ENCODE data around the gene C21orf91. TPM values are rescaled to one million over a fixed set of nuclear protein-coding genes. Genes with fewer than 3 reads are reported as not detected.

Gene C21orf91
- total and polyA plus RNA-seq, 8 donors, result under 0.01 to 50.9 (median 4.4) TPM

GRCh38 chr21:17746920-17747319 is 72.2 kb downstream of the C21orf91 start:
- H3K27ac ChIP-seq, result no peak overlapping the region
- no peaks in the 10 kb centered on the region for H3K27me3 ChIP-seq
- H3K4me1 ChIP-seq, result no peaks in the 10 kb centered on the region
- intact Hi-C loops (cut with DNase I; ENCODE audit: low total_unique reads), result loop anchor here (10.0 kb wide), 1 partner anchor 78 kb away; no protein-coding TSS in a partner anchor
- H3K36me3 ChIP-seq, result no peaks in the 10 kb centered on the region
- WGBS, 5 donors, result 47 to 60% (median 51%) methylated on average over 2 of the region's 2 CpGs
- no peak overlapping the region for H3K4me3 ChIP-seq
- TF ChIP-seq EP300 (IDR thresholded peaks at IDR 0.05) (no peak), POLR2AphosphoS5 (IDR thresholded peaks at IDR 0.05) (no peak), CTCF (IDR thresholded peaks at IDR 0.05) (no peak), POLR2A (IDR thresholded peaks at IDR 0.05) (no peak)
- H3K9me3 ChIP-seq, result peaks cover 0 to 7% (median 3%) of the 10 kb centered on the region in 4 donors
- no peak for DNase-seq

- Histone ChIP-seq H3K36me3 (no peaks in the 10 kb centered on the region), H3K4me1 (no peaks in the 10 kb centered on the region), H3K4me3 (no peak overlapping the region), H3K9me3 (peaks cover 0 to 7% (median 3%) of the 10 kb centered on the region in 4 donors), H3K27me3 (no peaks in the 10 kb centered on the region), H3K27ac (no peak overlapping the region)
- intact Hi-C loops (cut with DNase I; ENCODE audit: low total_unique reads), result loop anchor here (10.0 kb wide), 1 partner anchor 80 kb away; no protein-coding TSS in a partner anchor
- 73 to 84% (median 77%) methylated on average over 6 of the region's 6 CpGs for WGBS, 5 donors
- TF ChIP-seq POLR2A (IDR thresholded peaks at IDR 0.05), result no peak
- TF ChIP-seq POLR2AphosphoS5 (IDR thresholded peaks at IDR 0.05), result no peak
- TF ChIP-seq EP300 (IDR thresholded peaks at IDR 0.05), result no peak
- no peak for TF ChIP-seq CTCF (IDR thresholded peaks at IDR 0.05)
- no peak for DNase-seq
These were observed 74.1 kb downstream of the C21orf91 start for GRCh38 chr21:17745086-17745485.

GRCh38 chr21:17742940-17743592 is 76.1 kb downstream of the C21orf91 start:
- no peak for TF ChIP-seq CTCF (IDR thresholded peaks at IDR 0.05)
- TF ChIP-seq POLR2AphosphoS5 (IDR thresholded peaks at IDR 0.05), result no peak
- no peak for TF ChIP-seq POLR2A (IDR thresholded peaks at IDR 0.05)
- no peak for TF ChIP-seq EP300 (IDR thresholded peaks at IDR 0.05)
- intact Hi-C loops (cut with DNase I; ENCODE audit: low total_unique reads), result loop anchor here (10.0 kb wide), 1 partner anchor 82 kb away; no protein-coding TSS in a partner anchor
- H3K27ac ChIP-seq, result no peak overlapping the region
- WGBS, 5 donors, result 69 to 94% (median 88%) methylated on average over 2 of the region's 2 CpGs
- peaks cover 0 to 2% (median 0%) of the 10 kb centered on the region in 4 donors for H3K4me1 ChIP-seq
- DNase-seq, result no peak
- no peaks in the 10 kb centered on the region for H3K27me3 ChIP-seq
- peaks cover 0 to 7% (median 0%) of the 10 kb centered on the region in 4 donors for H3K9me3 ChIP-seq
- H3K4me3 ChIP-seq, result no peak overlapping the region
- no peaks in the 10 kb centered on the region for H3K36me3 ChIP-seq

GRCh38 chr21:17742181-17742580 is 77.0 kb downstream of the C21orf91 start:
- intact Hi-C loops (cut with DNase I; ENCODE audit: low total_unique reads), result loop anchor here (10.0 kb wide), 1 partner anchor 83 kb away; no protein-coding TSS in a partner anchor
- no peak overlapping the region for H3K27ac ChIP-seq
- H3K4me3 ChIP-seq, result no peak overlapping the region
- peaks cover 0 to 5% (median 0%) of the 10 kb centered on the region in 4 donors for H3K4me1 ChIP-seq
- peaks cover 0 to 7% (median 0%) of the 10 kb centered on the region in 4 donors for H3K9me3 ChIP-seq
- H3K36me3 ChIP-seq, result no peaks in the 10 kb centered on the region
- H3K27me3 ChIP-seq, result no peaks in the 10 kb centered on the region
- DNase-seq, result no peak
- TF ChIP-seq CTCF (IDR thresholded peaks at IDR 0.05), result no peak
- no peak for TF ChIP-seq POLR2AphosphoS5 (IDR thresholded peaks at IDR 0.05)
- no peak for TF ChIP-seq EP300 (IDR thresholded peaks at IDR 0.05)
- no peak for TF ChIP-seq POLR2A (IDR thresholded peaks at IDR 0.05)

Other genes starting within 250 kb of the C21orf91 start
- gene BTG3, start 206.5 kb downstream of the C21orf91 start, total RNA-seq, result 100 to 1,000 TPM in 1 of 5 donors, 10 to 100 TPM in 4; 15.2 to 110 (median 37.8) TPM
- 10 to 100 TPM; 23.5 to 28.7 (median 26.6) TPM for gene BTG3, start 206.5 kb downstream of the C21orf91 start, polyA plus RNA-seq